Breast epithelium (tissue), 4 donors: Measurements from ENCODE around the gene CDK14. TPM values are rescaled to one million over a fixed set of nuclear protein-coding genes. Genes with fewer than 3 reads are reported as not detected.

Source experiments
- DNase-seq, 2 donors: peaks; one replicate each; pipeline ENCODE4 v3.0.0-alpha.2; 2019; ENCODE audit warnings: low spot score in 2 of 2
- H3K27ac ChIP-seq, 2 donors: fragments of 200-600 bp; sonication (generic) in 1 of 2; one replicate each; pipeline ENCODE4 v1.5.1; 2016 to 2019; ENCODE audit warnings: mild to moderate bottlenecking in 1 of 2
- H3K27me3 ChIP-seq, 2 donors: fragments of 200-600 bp; sonication (generic) in 1 of 2; one replicate each; pipeline versions ENCODE4 v1.5.1 to v1.6.0; 2017 to 2019; ENCODE audit warnings: control low read depth in 1 of 2, mild to moderate bottlenecking in 1 of 2
- H3K36me3 ChIP-seq: fragments of 200-600 bp; one replicate; pipeline ENCODE4 v1.5.1; 2019
- H3K4me1 ChIP-seq, 2 donors: fragments of 200-600 bp; sonication (generic); one replicate each; pipeline ENCODE4 v1.5.1; 2016 to 2019; ENCODE audit warnings: control low read depth in 1 of 2
- H3K4me3 ChIP-seq, 3 donors: fragments of 200-600 bp; sonication (generic); 1 replicate in 2 of 3; 2 replicates in 1 of 3; pipeline ENCODE4 v1.5.1; 2016 to 2019; ENCODE audit warnings: mild to moderate bottlenecking in 3 of 3, moderate library complexity in 2 of 3
- H3K9me3 ChIP-seq, 2 donors: fragments of 200-600 bp; sonication (generic) in 1 of 2; one replicate each; pipeline ENCODE4 v1.5.1; 2016 to 2019; ENCODE audit warnings: control low read depth in 1 of 2
- CTCF ChIP-seq, 3 donors: fragments of 450-650 bp; IDR thresholded peaks; one replicate each; pipeline ENCODE4 v1.5.1; 2016 to 2017; ENCODE audit warnings: antibody characterized with exemption in 3 of 3, mild to moderate bottlenecking in 3 of 3, moderate library complexity in 3 of 3
- POLR2A ChIP-seq: fragments of 450-650 bp; IDR thresholded peaks from one replicate; pipeline ENCODE4 v1.6.1; 2016; ENCODE audit warnings: antibody characterized with exemption, mild to moderate bottlenecking, moderate library complexity
- POLR2AphosphoS5 ChIP-seq, 3 donors: sonication (generic); formaldehyde crosslinking; IDR thresholded peaks; one replicate each; pipeline ENCODE4 v1.6.1; 2017; ENCODE audit warnings: antibody characterized with exemption in 3 of 3
- intact Hi-C: fragments of 100-400 bp; cut with DNase I; formaldehyde crosslinking; loops from one replicate; pipeline ENCODE4 v1.15.1; 2023; ENCODE audit warnings: low total_unique reads
- total RNA-seq, 3 donors: library from RNA; depleted of rRNA; stranded (reverse); fragments of >200 nt; gene quantifications; one replicate each; pipeline ENCODE4 v1.1.0, GENCODE V29; 2016

CDK14 gene
- total RNA-seq, 3 donors from 2014 or later = 16.3 to 64.7 (median 29.8) TPM

GRCh38 chr7:90736316-90736715 lies 140.2 kb downstream of the CDK14 start:
- no peak for DNase-seq
- Histone ChIP-seq H3K4me3 (no peak overlapping the region), H3K4me1 (no peaks in the 10 kb centered on the region), H3K27ac (no peak overlapping the region), H3K27me3 (no peaks in the 10 kb centered on the region), H3K9me3 (peaks cover 0 to 18% of the 10 kb centered on the region in 2 donors), H3K36me3 (no peaks in the 10 kb centered on the region)
- intact Hi-C loops = no loop called here
- no peak for TF ChIP-seq CTCF (IDR thresholded peaks at IDR 0.05)
- TF ChIP-seq POLR2AphosphoS5 (IDR thresholded peaks at IDR 0.05) = no peak
- TF ChIP-seq POLR2A = no peak

GRCh38 chr7:90736968-90737939 lies 141.1 kb downstream of the CDK14 start:
- Histone ChIP-seq H3K4me3 (no peak overlapping the region), H3K27me3 (no peaks in the 10 kb centered on the region), H3K27ac (no peak overlapping the region), H3K36me3 (no peaks in the 10 kb centered on the region), H3K9me3 (peaks cover 0 to 10% of the 10 kb centered on the region in 2 donors), H3K4me1 (no peaks in the 10 kb centered on the region)
- no peak for TF ChIP-seq CTCF (IDR thresholded peaks at IDR 0.05)
- TF ChIP-seq POLR2AphosphoS5 (IDR thresholded peaks at IDR 0.05) = no peak
- TF ChIP-seq POLR2A = no peak
- intact Hi-C loops = no loop called here
- no peak for DNase-seq

GRCh38 chr7:90738249-90738648 lies 142.1 kb downstream of the CDK14 start:
- H3K9me3 ChIP-seq = peaks cover 0 to 8% of the 10 kb centered on the region in 2 donors
- no peaks in the 10 kb centered on the region for H3K27me3 ChIP-seq
- H3K4me3 ChIP-seq = no peak overlapping the region
- intact Hi-C loops = no loop called here
- no peaks in the 10 kb centered on the region for H3K4me1 ChIP-seq
- H3K36me3 ChIP-seq = no peaks in the 10 kb centered on the region
- TF ChIP-seq CTCF (IDR thresholded peaks at IDR 0.05) (no peak), POLR2A (no peak), POLR2AphosphoS5 (IDR thresholded peaks at IDR 0.05) (no peak)
- no peak for DNase-seq
- H3K27ac ChIP-seq = no peak overlapping the region

- Histone ChIP-seq H3K27me3 (no peaks in the 10 kb centered on the region), H3K9me3 (no peaks in the 10 kb centered on the region), H3K4me3 (no peak overlapping the region), H3K36me3 (no peaks in the 10 kb centered on the region), H3K4me1 (no peaks in the 10 kb centered on the region), H3K27ac (no peak overlapping the region)
- intact Hi-C loops = loop anchor here (10.0 kb wide), 1 partner anchor 735 kb away; no protein-coding TSS in a partner anchor
- TF ChIP-seq POLR2A (no peak), POLR2AphosphoS5 (IDR thresholded peaks at IDR 0.05) (no peak), CTCF (IDR thresholded peaks at IDR 0.05) (no peak)
- DNase-seq = no peak
Measured at GRCh38 chr7:90739716-90740115, 143.6 kb downstream of the CDK14 start.

GRCh38 chr7:90740386-90740785 lies 144.3 kb downstream of the CDK14 start:
- H3K4me1 ChIP-seq = no peaks in the 10 kb centered on the region
- no peak for TF ChIP-seq CTCF (IDR thresholded peaks at IDR 0.05)
- TF ChIP-seq POLR2AphosphoS5 (IDR thresholded peaks at IDR 0.05) = no peak
- no peak for TF ChIP-seq POLR2A
- no peak for DNase-seq
- H3K36me3 ChIP-seq = no peaks in the 10 kb centered on the region
- no peak overlapping the region for H3K4me3 ChIP-seq
- H3K27me3 ChIP-seq = no peaks in the 10 kb centered on the region
- intact Hi-C loops = loop anchor here (10.0 kb wide), 1 partner anchor 736 kb away; no protein-coding TSS in a partner anchor
- no peaks in the 10 kb centered on the region for H3K9me3 ChIP-seq
- H3K27ac ChIP-seq = no peak overlapping the region
